Fibroblast of skin of scalp (primary cell): ENCODE results near the gene RAC2.

Source experiments
- DNase-seq: peaks from one replicate; pipeline ENCODE4 v3.0.0-alpha.2; 2013

Gene RAC2

DNA sequence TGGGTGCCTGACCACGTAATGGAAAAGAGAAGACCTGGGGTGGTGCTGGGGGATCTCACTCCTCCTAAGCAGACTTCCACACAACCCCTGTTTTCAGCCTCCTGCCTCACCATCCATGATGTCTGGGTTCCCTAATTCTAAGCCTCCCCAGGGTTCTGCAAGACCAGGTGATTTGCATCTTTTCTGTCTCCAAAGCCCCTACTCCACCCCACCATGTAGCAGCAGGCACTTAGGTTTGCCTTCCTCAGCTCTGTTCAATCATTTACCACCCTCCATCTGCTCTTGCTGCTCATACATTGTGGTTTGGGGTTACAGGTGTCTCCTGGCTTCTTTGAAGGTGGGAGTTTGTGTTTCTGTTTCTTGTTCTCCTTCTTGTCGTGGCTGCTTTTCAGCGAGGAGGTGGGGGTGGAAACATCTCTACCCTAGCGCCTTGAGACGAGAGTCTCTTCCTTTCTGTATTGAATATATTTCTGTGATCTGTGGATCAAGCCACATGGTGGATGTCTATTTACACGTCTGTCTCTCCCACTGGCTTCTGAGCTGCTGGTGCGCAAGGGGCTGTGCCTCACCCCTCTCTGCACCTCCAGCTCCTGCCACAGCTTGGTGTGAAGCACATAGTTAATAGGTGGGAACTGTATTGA is 25.2 kb downstream of the RAC2 start:
- no peak for DNase-seq

DNA sequence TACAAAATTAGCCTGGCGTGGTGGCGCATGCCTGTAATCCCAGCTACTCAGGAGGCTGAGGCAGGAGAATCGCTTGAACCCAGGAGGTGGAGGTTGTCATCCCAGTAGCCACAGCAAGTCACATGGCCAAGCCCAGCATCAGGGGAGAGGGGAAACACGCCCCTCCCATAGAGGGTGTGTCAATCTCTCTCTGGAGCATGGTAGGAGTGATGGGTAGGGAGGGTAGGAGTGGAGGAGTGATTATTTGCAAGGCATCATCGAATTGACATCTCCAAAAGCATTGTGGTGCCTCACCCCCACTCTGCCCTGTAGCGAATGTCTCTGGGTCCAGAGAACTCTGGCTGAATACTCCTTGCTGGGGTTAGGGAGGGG is 25.7 kb downstream of the RAC2 start:
- no peak for DNase-seq

DNA sequence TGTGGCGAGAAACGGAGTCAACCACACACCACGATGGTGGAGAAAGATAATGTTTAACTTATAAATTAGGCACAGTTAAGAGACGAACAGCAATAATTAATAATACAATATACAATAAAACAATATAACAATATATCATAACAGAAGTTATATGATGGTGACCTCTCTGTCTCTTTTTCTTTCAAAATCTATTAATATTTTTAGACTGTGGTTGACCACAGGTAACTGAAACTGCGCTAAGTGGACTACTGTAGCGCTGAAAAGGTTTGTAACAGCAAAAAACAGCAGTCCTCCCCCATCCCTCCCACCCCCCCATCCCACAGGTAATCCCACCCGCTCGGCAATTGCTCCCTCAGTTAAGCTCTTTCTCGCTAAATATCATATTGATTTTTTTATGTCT is 28.2 kb downstream of the RAC2 start:
- DNase-seq, result no peak

DNA sequence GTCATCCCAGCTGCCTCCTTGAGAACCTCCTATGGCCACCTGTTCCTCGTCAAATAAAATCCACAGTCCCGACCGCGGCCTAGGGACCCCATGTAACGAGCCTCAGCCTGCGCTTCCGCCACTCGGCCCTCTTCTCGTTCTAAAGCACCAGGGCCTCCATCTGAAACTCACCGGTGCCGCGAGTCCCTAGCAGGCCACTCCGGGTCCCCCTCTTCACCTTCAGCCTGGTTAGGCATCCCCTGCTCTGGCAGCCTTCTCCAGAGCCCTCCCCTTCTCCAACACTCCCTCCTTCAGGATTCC is 29.4 kb downstream of the RAC2 start:
- no peak for DNase-seq

DNA sequence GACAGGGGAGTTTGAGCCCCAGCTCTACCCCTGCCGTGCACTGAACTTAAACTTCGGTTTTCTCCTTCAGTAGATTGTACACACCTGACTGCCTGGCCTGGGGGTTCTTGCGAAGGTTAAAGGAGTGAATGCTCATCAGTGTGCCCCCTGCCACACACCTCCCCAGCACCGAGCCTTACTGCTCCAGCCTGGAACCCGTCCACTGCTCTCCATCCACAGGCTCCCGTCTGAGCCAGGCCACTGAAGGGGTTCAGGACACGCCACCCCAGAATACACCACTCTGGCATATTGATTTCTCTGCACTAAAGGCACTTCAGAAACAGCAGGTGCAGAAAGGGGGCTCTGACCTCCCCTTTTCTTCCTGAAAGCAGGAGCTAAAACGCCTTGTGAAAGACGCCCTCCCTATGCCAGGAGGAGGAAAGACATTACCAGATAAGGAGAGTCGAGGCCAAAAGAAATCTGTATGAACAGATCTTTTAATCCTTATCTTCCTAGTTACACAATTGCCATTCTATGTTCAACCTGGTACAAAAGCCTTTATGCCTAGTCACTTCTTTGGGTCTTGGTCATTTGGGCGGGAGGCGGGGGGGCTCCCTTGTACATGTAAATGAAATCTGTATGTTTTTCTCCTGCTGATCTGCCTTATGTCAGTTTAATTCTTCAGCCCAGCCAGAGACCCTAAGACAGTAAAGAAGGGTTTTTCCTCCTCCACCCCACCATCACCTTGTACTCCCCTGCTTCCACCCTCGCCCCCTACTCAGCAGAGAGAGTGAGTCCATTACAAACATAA is 29.9 kb downstream of the RAC2 start:
- no peak for DNase-seq

DNA sequence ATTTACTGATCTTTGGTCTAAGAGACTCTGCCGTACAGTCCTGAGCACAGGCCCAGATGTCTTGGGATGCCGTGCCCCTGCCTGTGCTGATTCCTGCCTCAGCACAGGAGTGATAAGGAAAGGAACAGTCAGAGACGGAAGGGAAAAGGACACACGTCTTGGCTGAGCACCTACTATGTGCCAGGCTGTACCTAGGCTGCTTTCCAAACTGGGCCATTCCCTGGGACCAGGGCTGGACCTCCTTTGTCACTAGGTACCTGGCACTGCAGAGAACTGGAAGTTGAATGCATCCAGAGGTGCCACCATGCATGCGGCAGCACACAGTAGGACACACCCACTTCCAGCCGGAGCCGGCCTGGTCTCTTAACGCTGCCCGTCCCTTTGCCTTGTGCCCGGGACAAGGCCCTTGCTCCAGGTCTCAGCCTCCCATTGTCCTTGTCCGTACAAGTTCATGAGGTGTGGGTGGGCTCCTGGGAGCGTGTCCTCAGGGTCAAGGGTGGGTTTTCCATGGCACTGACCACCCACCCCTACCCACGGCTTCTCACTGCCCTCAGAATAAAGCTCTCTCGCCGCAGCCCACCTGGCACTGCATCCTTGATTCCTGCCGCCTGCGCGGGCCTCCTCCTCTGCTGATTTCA is 30.7 kb downstream of the RAC2 start:
- DNase-seq, result no peak

DNA sequence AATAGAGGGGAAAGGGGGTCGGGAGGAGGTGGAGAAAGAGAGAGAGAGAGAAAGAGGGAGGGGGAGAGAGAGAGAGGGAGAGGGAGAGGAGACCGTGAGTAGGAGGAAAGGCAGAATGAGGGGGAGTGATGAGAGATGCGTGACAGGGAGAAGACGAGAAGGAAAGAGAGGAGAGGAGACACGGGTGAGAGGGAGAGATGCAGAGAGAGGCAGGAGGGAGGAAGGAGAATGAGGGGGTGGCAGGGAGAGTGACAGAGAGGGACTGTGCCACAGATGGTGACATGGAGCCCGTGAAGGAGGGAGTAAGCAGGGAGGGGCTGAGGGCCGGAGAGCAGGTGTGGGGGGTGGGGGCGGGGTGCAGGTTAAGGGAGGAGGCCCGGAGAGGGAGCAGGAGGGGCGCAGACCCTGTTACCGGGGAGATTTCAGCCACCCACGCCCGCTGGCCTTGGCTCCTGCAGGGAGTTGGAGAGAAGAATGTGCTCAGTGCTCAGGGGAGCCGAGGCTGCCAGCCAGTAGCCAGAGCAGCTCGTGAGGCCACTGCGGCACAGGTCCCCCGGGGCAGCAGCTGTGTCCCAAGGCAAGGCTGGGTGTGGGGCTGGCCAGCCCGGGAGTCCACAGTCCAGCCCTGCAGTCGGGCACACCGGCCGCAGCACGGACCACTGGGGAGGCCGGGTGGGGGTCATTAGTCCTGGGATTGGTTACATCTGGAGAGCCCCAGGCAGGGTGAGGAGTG is 31.7 kb downstream of the RAC2 start, which contains the start of gene SSTR3:
SSTR3 (minus strand) TSS at position 304 of the 733 bp plus-strand sequence. CDS start 4,674 bp downstream, outside the sequence.
- DNase-seq, result no peak

DNA sequence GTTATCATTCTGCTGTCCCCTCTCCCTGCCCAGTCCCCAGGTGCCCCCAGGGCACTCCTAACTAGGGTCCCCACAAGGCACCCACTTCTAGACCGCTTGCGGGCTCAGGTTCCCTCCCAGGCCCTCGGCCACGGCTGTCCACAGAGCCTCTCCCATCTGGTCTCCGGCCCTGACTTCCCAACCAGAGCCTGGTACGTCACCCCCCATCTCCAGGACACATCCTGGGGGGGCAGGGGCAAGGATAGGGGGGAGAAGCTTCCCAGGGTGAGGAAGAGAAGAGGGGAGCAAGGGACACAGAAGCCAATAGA is 32.2 kb downstream of the RAC2 start:
- no peak for DNase-seq

DNA sequence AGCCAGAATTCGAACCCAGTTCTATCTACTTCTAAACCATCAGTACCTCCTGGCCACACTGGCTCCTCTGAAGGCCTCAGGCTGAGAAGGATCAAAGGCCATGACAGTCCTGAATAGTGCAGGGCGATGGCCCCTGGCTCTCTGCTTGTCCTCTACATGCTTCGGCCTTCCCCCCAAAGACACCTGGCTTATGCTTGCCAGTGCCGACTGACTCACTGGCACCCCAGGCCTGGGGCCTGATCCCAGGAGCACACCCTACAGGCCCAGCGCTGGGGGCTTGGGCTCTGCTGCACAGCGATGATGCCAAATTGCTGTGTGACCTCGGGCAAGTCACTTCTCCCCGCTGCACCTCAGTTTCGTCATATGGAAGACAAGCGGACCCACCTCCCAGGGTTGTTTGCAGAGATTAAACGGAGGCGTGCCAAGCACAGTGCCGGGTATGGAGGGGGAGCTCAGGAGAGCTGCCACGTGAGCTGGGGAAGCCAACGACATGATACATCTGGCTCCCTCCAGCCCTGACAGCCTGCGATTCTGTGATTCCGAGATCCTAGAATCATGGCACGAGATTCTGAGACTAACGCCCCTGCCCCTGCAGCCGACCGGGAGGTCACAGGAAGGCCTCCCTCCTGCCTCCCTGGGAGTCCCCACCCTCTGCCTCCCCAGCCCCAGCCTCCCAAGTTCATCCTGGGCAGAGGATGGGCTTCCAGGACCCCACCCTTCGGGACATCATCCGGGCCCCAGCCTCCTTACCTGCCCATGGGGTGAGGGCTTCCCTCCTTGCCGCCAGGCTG is 32.8 kb downstream of the RAC2 start:
- DNase-seq, result no peak

DNA sequence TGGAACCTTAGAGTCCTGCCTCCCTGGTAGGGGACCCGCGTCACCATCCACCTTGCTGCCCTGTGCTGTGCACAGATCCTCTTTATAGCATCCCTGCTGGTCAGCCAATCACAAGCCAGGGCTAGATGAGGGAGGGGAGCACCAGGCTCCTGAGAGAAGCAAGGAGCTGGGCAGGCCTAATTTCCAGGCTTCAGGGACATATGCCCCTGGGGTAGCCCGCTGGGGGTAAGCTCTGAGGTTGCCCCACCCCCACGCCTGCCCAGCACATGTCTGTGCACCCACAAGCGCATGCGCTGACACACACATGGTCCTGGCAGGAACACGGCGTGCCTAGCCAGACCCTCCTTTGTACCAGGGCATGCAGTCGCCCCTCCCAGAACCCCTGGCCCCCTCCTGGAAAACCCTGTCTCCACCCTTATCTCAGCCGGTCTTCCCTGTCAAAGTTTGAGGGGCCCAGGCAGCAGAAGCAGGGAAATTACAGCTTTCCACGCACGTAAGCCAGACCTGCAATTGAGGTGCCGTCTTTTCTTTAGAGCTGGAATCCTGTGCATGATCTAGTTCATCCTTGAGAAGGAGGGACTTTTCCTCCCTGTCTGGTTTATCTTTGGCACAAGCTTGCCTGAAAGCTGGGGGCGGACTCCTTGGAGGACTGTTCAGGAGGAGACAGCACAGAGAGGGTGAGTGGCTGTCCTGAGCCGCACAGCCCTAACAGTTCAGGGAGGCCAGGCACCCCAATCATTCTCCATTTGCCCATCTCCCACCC is 33.8 kb downstream of the RAC2 start:
- DNase-seq, result no peak

DNA sequence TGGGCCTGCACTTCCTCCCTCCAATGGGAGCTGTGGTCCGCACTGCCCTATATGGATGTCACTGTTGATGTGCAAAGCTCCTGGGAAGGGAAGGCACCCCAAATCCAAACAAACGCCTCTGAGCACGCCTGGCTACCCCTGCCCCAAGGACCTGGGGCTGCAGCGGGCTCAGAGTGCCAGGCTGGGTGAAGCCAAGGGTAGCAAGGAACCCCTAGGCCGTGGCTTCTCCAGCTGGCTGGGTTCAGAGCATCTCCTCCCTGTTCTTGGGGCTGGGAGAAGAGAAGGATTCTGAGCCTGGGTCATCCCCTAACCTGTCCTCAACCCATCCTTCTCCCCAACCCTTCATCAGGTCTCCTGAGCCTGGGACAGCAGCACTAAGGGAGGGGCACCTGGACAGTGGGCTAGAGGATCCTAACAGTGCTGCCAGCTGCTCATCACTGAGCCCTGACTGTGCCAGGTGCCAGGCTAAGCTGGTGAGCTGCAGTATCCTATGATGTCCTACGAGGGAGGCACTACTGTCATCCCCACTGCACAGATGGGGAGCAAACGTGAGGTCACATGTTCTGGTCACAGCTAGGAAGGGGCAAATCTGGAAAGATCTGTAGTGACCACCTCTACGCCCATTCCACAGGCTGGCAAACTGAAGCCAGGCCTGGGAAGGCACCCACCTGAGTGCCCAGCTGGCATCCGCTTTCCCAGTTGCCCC is 34.8 kb downstream of the RAC2 start:
- no peak for DNase-seq

DNA sequence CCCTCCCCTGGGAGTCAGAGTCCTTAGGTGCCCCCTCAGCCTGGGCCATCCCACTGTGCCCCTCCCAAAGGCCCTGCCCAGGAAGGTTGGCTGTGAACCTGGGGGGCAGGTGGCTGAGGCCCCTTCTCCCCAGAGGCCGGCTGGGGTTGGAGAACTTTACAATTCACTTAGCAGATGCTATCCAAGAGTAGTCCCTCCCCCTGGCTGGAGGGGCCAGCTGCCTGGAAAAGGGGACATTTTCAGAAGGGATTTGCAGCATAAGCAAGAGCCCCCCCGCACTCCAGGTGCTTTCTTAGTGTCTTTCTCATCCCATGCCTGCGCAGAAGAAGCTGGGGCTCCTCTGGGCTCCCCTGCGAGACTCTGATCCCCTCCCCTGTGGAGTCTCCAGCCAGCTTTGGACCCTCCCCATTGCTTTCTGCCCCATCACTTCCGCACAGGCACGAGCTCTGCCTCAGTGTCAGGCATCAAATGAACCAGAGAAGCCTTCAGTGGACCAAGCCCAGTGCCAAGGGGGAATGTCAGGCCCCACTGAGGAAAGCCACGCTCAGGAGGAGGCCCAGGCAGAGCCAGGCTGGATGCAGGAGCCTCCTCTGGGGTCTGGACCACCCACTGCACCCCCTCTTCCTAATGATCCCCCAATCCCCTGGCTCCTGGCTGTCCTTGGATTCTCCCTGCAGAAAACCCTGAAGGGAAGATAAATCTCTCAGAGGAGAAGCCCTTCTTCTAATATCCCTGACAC is 35.5 kb downstream of the RAC2 start:
- DNase-seq, result no peak

DNA sequence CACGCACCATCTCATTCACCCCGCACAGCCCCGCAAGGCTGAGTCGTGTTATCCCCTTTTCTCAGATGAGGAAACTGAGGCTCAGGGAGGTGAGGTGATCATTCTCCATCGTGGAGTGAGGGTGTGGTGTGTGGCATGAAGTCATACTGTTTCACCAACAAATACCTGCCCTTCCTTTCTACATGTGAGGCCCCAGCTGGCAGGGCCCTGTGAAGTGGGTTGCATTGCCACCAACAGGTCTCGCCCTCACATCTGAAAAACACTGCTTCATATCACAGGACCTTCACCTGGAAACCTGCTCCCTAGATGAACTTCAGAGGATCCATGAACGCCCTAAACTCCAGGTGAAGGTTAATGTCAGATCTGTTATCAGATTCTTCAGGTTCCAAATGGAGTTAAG is 36.1 kb downstream of the RAC2 start:
- no peak for DNase-seq

DNA sequence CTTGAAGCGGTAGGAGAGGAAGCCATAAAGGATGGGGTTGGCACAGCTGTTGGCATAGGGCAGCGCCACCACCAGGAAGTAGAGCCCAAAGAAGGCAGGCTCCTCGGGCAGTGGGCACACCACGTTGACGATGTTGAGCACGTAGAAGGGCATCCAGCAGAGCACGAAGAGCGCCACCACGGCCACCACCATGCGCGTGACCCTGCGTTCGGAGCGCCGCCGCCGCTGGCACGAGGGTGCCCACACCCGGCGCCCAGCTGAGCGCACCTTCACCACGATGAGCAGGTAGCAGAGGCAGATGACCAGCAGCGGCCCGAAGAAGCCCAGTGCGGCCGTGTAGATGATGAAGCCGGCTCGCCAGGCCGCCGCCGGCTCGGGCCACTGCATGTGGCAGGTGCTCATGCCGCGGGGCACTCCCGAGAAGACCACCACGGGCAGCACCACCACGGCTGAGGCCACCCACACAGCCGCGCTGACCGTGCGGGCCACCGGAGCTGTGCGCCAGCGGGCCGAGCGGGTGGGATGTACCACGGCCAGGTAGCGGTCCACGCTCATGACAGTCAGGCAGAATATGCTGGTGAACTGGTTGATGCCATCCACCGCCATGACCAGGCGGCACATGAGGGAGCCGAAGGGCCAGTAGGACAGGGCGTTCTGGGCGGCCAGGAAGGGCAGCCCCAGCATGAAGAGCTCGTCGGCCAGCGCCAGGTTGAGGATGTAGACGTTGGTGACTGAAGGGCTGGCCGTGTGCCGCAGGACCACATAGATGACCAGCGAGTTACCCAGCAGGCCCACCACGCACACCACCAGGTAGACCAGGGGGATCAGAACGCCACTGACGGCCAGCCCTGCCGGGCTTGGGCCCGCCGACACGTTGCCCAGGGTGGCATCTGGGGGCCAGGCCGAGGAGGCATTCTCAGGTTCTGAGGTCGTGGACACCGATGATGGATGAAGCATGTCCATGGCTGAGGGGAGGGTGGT is 36.9 kb downstream of the RAC2 start:
- DNase-seq, result no peak

DNA sequence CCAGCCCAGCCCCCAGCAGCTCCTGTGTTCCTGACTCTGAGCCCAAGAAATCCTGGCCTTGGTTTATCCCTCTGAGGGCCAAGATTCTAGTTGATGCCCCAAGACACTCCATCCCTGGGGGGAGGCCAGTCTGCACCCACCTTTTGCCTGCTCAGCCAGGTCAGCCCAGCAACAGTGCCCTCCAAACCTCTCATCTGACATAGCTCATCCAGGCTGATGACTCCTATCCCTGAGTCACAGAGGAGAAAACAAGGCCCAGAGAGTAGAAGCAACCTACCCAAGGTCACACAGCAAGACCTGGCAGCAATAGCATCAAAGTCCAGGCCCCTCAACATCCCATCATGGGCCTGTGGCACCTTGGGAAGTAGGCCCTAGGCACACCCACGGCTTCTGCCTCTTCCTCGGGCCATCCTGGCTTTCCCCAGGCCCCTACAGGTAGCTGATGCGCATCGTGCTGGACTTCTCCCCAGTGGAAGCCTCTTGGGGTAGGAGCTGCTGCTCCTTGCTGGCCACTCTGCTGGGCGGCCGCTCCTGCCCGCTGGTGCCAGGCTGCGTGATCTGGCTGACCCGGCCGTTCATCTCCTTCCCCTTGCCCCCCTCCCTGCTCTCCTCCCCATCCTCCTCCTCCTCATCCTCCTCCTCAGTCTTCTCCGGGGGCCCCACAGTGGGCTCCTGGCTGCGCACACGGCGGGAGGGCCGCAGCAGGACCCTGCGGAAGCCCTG is 37.8 kb downstream of the RAC2 start:
- DNase-seq, result no peak

DNA sequence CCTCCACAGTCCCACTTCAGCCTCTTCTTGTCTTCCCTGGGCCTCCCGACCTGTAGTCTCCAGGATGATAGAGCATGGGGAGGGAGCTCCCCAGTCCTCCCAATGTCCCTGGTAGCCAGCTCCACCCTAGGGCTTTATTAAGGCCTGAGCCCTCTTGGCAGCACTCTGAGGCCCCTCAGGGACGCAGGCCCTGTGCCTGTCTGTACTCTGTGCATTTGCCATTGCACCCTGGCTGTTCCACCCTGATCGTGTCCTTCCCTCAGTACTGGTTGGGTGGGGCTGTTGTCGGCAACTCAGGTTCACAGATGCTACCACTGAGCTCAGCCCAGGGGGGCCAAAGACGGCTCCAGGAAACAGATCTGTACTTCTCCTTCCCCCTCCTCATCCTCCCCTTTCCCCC is 39.0 kb downstream of the RAC2 start:
- no peak for DNase-seq

DNA sequence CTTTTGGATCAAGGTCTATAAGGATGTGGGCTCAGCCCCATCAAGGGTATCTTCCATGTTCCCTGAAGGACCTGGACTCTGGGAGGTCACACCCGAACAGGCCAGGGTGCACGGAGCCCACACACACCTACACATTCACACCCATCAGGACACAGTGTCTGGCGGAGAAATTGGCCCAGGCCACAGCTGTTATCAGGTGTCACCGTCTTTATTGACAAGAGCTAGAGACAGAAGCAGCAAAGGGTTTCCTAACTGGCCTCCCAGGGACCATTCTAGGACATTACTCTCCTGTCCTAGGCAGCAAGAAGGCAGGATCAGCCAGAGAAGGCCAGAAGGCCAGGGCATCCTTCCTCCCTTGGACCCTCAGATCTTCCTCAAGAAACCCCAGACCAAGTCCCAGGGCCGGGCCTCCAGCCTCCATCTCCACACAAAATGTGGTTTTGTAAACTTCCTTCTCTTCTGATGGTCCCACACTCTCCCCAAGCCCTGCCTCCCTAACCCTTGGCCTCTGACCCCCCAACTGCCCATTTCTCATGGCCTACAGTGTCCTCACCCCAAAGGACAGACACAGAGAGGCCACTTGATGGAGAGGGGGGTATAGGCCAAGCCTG is 39.9 kb downstream of the RAC2 start:
- no peak for DNase-seq
